Astrocyte (in vitro differentiated cells and primary cell): ENCODE measurements around the gene MED9.

ENCODE experiments used
- CTCF ChIP-seq: IDR thresholded peaks from 2 replicates; pipeline ENCODE4 v1.5.1; 2011; ENCODE audit warnings: low read depth, mild to moderate bottlenecking, inconsistent platforms, low read length, moderate library complexity; ENCODE audit not compliant: insufficient read depth
- EZH2 ChIP-seq: IDR thresholded peaks from 2 replicates; pipeline ENCODE4 v1.6.1; 2012; ENCODE audit warnings: mild to moderate bottlenecking, low read length, inconsistent platforms; ENCODE audit not compliant: insufficient read depth

GRCh38 chr17:17492571-17492970, 15.8 kb downstream of the MED9 start:
- no peak for TF ChIP-seq EZH2
- TF ChIP-seq CTCF: no peak
